PC-9 (cell line): Measurements from ENCODE around the gene GNE. TPM values are rescaled to one million over a fixed set of nuclear protein-coding genes. Genes with fewer than 3 reads are reported as not detected.
"Not testable (repeated sequence)": the region's sequence is repeated elsewhere in the genome, so short reads cannot be mapped to it uniquely, and the experiment has no call there.

Source experiments
- BruUV-seq: library from RNA; stranded (reverse); fragments of 400-500 nt; replicated peaks from 2 replicates; lab custom pipeline; 2021; lab: Mats Ljungman, UMichigan
- CTCF ChIA-PET: fragments of 300-600 bp; sonication (Branson Sonifier 250); formaldehyde crosslinking; loops from one replicate; lab custom pipeline; 2022; ENCODE audit warnings: antibody characterized with exemption; lab: Charles Lee
- POLR2A ChIA-PET: fragments of 300-600 bp; sonication (Branson Sonifier 250); formaldehyde crosslinking; loops from one replicate; lab custom pipeline; 2022; ENCODE audit warnings: antibody characterized with exemption; ENCODE audit not compliant: unreplicated experiment; lab: Charles Lee
- DNase-seq, 2 experiments: peaks; one replicate each; pipeline versions ENCODE4 v3.0.0 to v3.0.0-alpha.2; 2015 to 2022; ENCODE audit warnings: mixed read lengths in 1 of 2
- H2AFZ ChIP-seq: fragments of 200-600 bp; sonication (generic); 2 replicates; pipeline ENCODE4 v1.8.1; 2017; ENCODE audit warnings: antibody characterized with exemption
- H3F3A ChIP-seq: fragments of 200-600 bp; sonication (generic); 2 replicates; pipeline ENCODE4 v1.8.1; 2017; ENCODE audit warnings: antibody characterized with exemption, mild to moderate bottlenecking, low read depth; ENCODE audit not compliant: insufficient read depth
- H3K27ac ChIP-seq: fragments of 200-600 bp; sonication (generic); 2 replicates; pipeline ENCODE4 v1.6.1; 2016; ENCODE audit warnings: mixed run types
- H3K27me3 ChIP-seq: fragments of 200-600 bp; sonication (generic); 2 replicates; pipeline ENCODE4 v1.6.1; 2016; ENCODE audit warnings: low read depth, mixed run types; ENCODE audit not compliant: insufficient read depth
- H3K36me3 ChIP-seq: fragments of 200-600 bp; sonication (generic); 2 replicates; pipeline ENCODE4 v1.6.1; 2016; ENCODE audit warnings: low read depth, mixed run types
- H3K4me1 ChIP-seq: fragments of 200-600 bp; sonication (generic); replicated peaks from 2 replicates; pipeline ENCODE4 v1.6.1; 2016; ENCODE audit warnings: mixed run types; ENCODE audit not compliant: insufficient read depth
- H3K4me2 ChIP-seq: fragments of 200-600 bp; sonication (generic); 2 replicates; pipeline ENCODE4 v1.6.1; 2017; ENCODE audit warnings: mixed run types
- H3K4me3 ChIP-seq: fragments of 200-600 bp; sonication (generic); 2 replicates; pipeline ENCODE4 v1.6.1; 2016; ENCODE audit warnings: mixed run types
- H3K79me2 ChIP-seq: fragments of 200-600 bp; sonication (generic); 2 replicates; pipeline ENCODE4 v1.6.1; 2017; ENCODE audit warnings: low read depth, mixed run types
- H3K9me2 ChIP-seq: fragments of 200-600 bp; sonication (generic); 2 replicates; pipeline ENCODE4 v1.8.1; 2017; ENCODE audit warnings: mild to moderate bottlenecking; ENCODE audit not compliant: insufficient read depth
- H3K9me3 ChIP-seq: fragments of 200-600 bp; sonication (generic); 2 replicates; pipeline ENCODE4 v1.8.1; 2016; ENCODE audit warnings: low read depth; ENCODE audit not compliant: insufficient read depth
- H4K20me1 ChIP-seq: fragments of 200-600 bp; sonication (generic); 2 replicates; pipeline ENCODE4 v1.8.1; 2017; ENCODE audit not compliant: insufficient read depth
- CTCF ChIP-seq: fragments of 200-600 bp; sonication (generic); conservative IDR thresholded peaks from 2 replicates; pipeline ENCODE4 v1.6.1; 2017; ENCODE audit warnings: mixed run types, antibody characterized with exemption, mild to moderate bottlenecking, moderate library complexity
- EZH2 ChIP-seq: fragments of 200-600 bp; sonication (generic); IDR thresholded peaks from 2 replicates; pipeline ENCODE4 v1.8.0; 2017; ENCODE audit warnings: antibody characterized with exemption, low read depth
- intact Hi-C: fragments of 100-400 bp; cut with micrococcal nuclease; formaldehyde crosslinking; loops from one replicate; pipeline ENCODE4 v1.10.0; 2022; ENCODE audit not compliant: unreplicated experiment
- total RNA-seq: library from RNA; stranded (reverse); gene quantifications from 2 replicates; pipeline ENCODE4 v1.2.3, GENCODE V29; 2021

Gene GNE
- total RNA-seq, 1 experiment from 2014 or later: 23.2 TPM

- Histone ChIP-seq H3K4me3 (no peak overlapping the region), H4K20me1 (peaks cover 18% of the 10 kb centered on the region), H3K9me2 (no peaks in the 10 kb centered on the region), H3F3A (peaks cover 8% of the 10 kb centered on the region; the same call in 1 of the 2 replicates), H3K79me2 (peaks cover 24% of the 10 kb centered on the region), H3K4me1 (peaks cover 23% of the 10 kb centered on the region), H3K36me3 (no peaks in the 10 kb centered on the region; the same call in 1 of the 2 replicates), H2AFZ (no peak overlapping the region), H3K27me3 (no peaks in the 10 kb centered on the region), H3K9me3 (no peaks in the 10 kb centered on the region), H3K4me2 (no peak overlapping the region), H3K27ac (no peak overlapping the region)
- no peak for DNase-seq
- no TSS peak for BruUV-seq
- ChIA-PET CTCF (no interaction called here), POLR2A (no interaction called here)
- intact Hi-C loops: no loop called here
- TF ChIP-seq CTCF (no peak), EZH2 (no peak)
These were observed 70.0 kb downstream of the GNE start for GRCh38 chr9:36188212-36188611.

GRCh38 chr9:36187414-36187813 is 70.8 kb downstream of the GNE start:
- Histone ChIP-seq H3K36me3 (no peaks in the 10 kb centered on the region), H3K27me3 (no peaks in the 10 kb centered on the region), H4K20me1 (peaks cover 10% of the 10 kb centered on the region), H3K79me2 (peaks cover 16% of the 10 kb centered on the region), H3K9me3 (no peaks in the 10 kb centered on the region), H3F3A (peaks cover 8% of the 10 kb centered on the region; the same call in 1 of the 2 replicates), H3K4me3 (no peak overlapping the region), H3K9me2 (no peaks in the 10 kb centered on the region), H3K27ac (no peak overlapping the region), H3K4me2 (no peak overlapping the region), H2AFZ (no peak overlapping the region), H3K4me1 (peaks cover 15% of the 10 kb centered on the region)
- no TSS peak for BruUV-seq
- intact Hi-C loops: no loop called here
- TF ChIP-seq EZH2 (no peak), CTCF (no peak)
- CTCF ChIA-PET: interaction anchor here (0.6 kb wide), 1 partner anchor 54 kb away, joined by 3 read pairs; no protein-coding TSS in a partner anchor
- peak in 1 of 2 experiments; percentile 39 for DNase-seq
- POLR2A ChIA-PET: interaction anchor here (0.6 to 0.7 kb wide), 2 partner anchors 208 to 1298 kb away, joined by 4 to 7 read pairs; no protein-coding TSS in a partner anchor

GRCh38 chr9:36180243-36180642 is 78.0 kb downstream of the GNE start:
- POLR2A ChIA-PET, H4K20me1 ChIP-seq: not testable (repeated sequence)

GRCh38 chr9:36177571-36177970 is 80.7 kb downstream of the GNE start:
- intact Hi-C loops: no loop called here
- Histone ChIP-seq H4K20me1 (no peaks in the 10 kb centered on the region), H3K27me3 (no peaks in the 10 kb centered on the region), H3K9me3 (no peaks in the 10 kb centered on the region), H3F3A (no peaks in the 10 kb centered on the region), H3K4me1 (no peaks in the 10 kb centered on the region), H3K36me3 (no peaks in the 10 kb centered on the region), H3K27ac (no peak overlapping the region), H2AFZ (no peak overlapping the region), H3K9me2 (no peaks in the 10 kb centered on the region), H3K4me3 (no peak overlapping the region), H3K79me2 (no peaks in the 10 kb centered on the region), H3K4me2 (no peak overlapping the region)
- no peak for TF ChIP-seq EZH2
- TF ChIP-seq CTCF: no peak
- ChIA-PET POLR2A (no interaction called here), CTCF (interaction anchor here (0.7 kb wide), 1 partner anchor 73 kb away, joined by 3 read pairs; no protein-coding TSS in a partner anchor)
- no peak for DNase-seq
- BruUV-seq: no TSS peak

More at GRCh38 chr9:36180243-36180642, 78.0 kb downstream of the GNE start:
- H3F3A ChIP-seq, CTCF ChIA-PET, BruUV-seq, H2AFZ ChIP-seq, H3K9me3 ChIP-seq, H3K9me2 ChIP-seq, H3K27me3 ChIP-seq, H3K36me3 ChIP-seq, H3K79me2 ChIP-seq, intact Hi-C loops, H3K4me3 ChIP-seq, H3K4me2 ChIP-seq, DNase-seq, H3K4me1 ChIP-seq, H3K27ac ChIP-seq: not testable (repeated sequence)

GRCh38 chr9:36176496-36176895 is 81.8 kb downstream of the GNE start:
- H3K36me3 ChIP-seq, H2AFZ ChIP-seq, H3K9me2 ChIP-seq, H3K4me2 ChIP-seq, H3K27ac ChIP-seq, POLR2A ChIA-PET, BruUV-seq, H4K20me1 ChIP-seq, DNase-seq, H3K4me3 ChIP-seq, H3F3A ChIP-seq, H3K4me1 ChIP-seq, CTCF ChIA-PET, intact Hi-C loops, H3K27me3 ChIP-seq, H3K79me2 ChIP-seq, H3K9me3 ChIP-seq: not testable (repeated sequence)
